Mesenchymal stem cell (in vitro differentiated cells and primary cell): ENCODE results near the gene E2F2.

Source experiments
- DNase-seq: peaks from one replicate; pipeline ENCODE4 v3.0.0-alpha.2; 2013
- H2AFZ ChIP-seq: one replicate; pipeline ENCODE4 v1.6.1; 2013; ENCODE audit warnings: low read depth, mild to moderate bottlenecking, control low read depth, inconsistent platforms, low read length, moderate library complexity
- H2AK5ac ChIP-seq: 2 replicates; pipeline ENCODE4 v1.6.1; 2013; ENCODE audit warnings: low read length, moderate library complexity, mild to moderate bottlenecking, inconsistent platforms; ENCODE audit not compliant: severe bottlenecking
- H2BK120ac ChIP-seq: one replicate; pipeline ENCODE4 v1.6.1; 2013; ENCODE audit warnings: low read depth, mild to moderate bottlenecking, inconsistent platforms, low read length, moderate library complexity
- H2BK12ac ChIP-seq, 2 experiments: one replicate each; pipeline ENCODE4 v1.6.1; 2013; ENCODE audit warnings: inconsistent platforms in 2 of 2, low read length in 2 of 2, mild to moderate bottlenecking in 2 of 2, moderate library complexity in 2 of 2, control low read depth in 1 of 2
- H2BK15ac ChIP-seq: one replicate; pipeline ENCODE4 v1.6.1; 2013; ENCODE audit warnings: mild to moderate bottlenecking, low read depth, inconsistent platforms; ENCODE audit not compliant: poor library complexity, severe bottlenecking
- H2BK5ac ChIP-seq: 2 replicates; pipeline ENCODE4 v1.6.1; 2013; ENCODE audit warnings: low read depth, mild to moderate bottlenecking, low read length, control low read depth, inconsistent platforms; ENCODE audit not compliant: poor library complexity, severe bottlenecking
- H3K14ac ChIP-seq, 2 experiments: one replicate each; pipeline ENCODE4 v1.6.1; 2013; ENCODE audit warnings: inconsistent platforms in 2 of 2, low read length in 2 of 2, control low read depth in 1 of 2, mild to moderate bottlenecking in 1 of 2, moderate library complexity in 1 of 2
- H3K18ac ChIP-seq, 2 experiments: one replicate each; pipeline ENCODE4 v1.6.1; 2013; ENCODE audit warnings: inconsistent platforms in 2 of 2, low read length in 2 of 2, control low read depth in 1 of 2, low read depth in 1 of 2, mild to moderate bottlenecking in 1 of 2
- H3K23ac ChIP-seq, 2 experiments: one replicate each; pipeline ENCODE4 v1.6.1; 2013; ENCODE audit warnings: inconsistent platforms in 2 of 2, low read length in 2 of 2, mild to moderate bottlenecking in 2 of 2, moderate library complexity in 2 of 2, control low read depth in 1 of 2
- H3K27ac ChIP-seq: 2 replicates; pipeline ENCODE4 v1.5.1; 2013; ENCODE audit warnings: mild to moderate bottlenecking, moderate library complexity, low read length, control low read depth, inconsistent platforms; ENCODE audit not compliant: poor library complexity, severe bottlenecking
- H3K27me3 ChIP-seq, 2 experiments: 2 replicates each; pipeline versions ENCODE4 v1.6.1 to v1.7.0; 2013; ENCODE audit warnings: low read length in 2 of 2, mild to moderate bottlenecking in 2 of 2, moderate library complexity in 2 of 2, control low read depth in 1 of 2, inconsistent platforms in 1 of 2; ENCODE audit not compliant: control insufficient read depth in 1 of 2, insufficient read depth in 1 of 2
- H3K36me3 ChIP-seq, 2 experiments: 2 replicates each; pipeline versions ENCODE4 v1.6.1 to v1.7.0; 2013; ENCODE audit warnings: low read length in 2 of 2, control low read depth in 1 of 2, inconsistent platforms in 1 of 2, low read depth in 1 of 2, mild to moderate bottlenecking in 1 of 2; ENCODE audit not compliant: insufficient read depth in 2 of 2, control insufficient read depth in 1 of 2
- H3K4ac ChIP-seq, 2 experiments: one replicate each; pipeline ENCODE4 v1.6.1; 2013; ENCODE audit warnings: inconsistent platforms in 2 of 2, low read length in 2 of 2, mild to moderate bottlenecking in 2 of 2, moderate library complexity in 2 of 2, control low read depth in 1 of 2, low read depth in 1 of 2
- H3K4me1 ChIP-seq: 2 replicates; pipeline ENCODE4 v1.6.1; 2013; ENCODE audit warnings: low read depth, low read length, control low read depth; ENCODE audit not compliant: control insufficient read depth, insufficient read depth
- H3K4me2 ChIP-seq: 2 replicates; pipeline ENCODE4 v1.6.1; 2013; ENCODE audit warnings: low read length, mild to moderate bottlenecking, inconsistent platforms; ENCODE audit not compliant: poor library complexity, severe bottlenecking
- H3K4me3 ChIP-seq, 2 experiments: 2 replicates each; pipeline versions ENCODE4 v1.5.1 to v1.7.0; 2013; ENCODE audit warnings: low read length in 2 of 2, mild to moderate bottlenecking in 2 of 2, control low read depth in 1 of 2, low read depth in 1 of 2; ENCODE audit not compliant: insufficient read depth in 1 of 2
- H3K79me1 ChIP-seq: replicated peaks from 2 replicates; pipeline ENCODE4 v1.6.1; 2013; ENCODE audit warnings: mild to moderate bottlenecking, control low read depth, low read length, inconsistent platforms; ENCODE audit not compliant: poor library complexity, severe bottlenecking
- H3K9ac ChIP-seq: 2 replicates; pipeline ENCODE4 v1.7.0; 2013; ENCODE audit warnings: mild to moderate bottlenecking, low read length, moderate library complexity
- H3K9me3 ChIP-seq: 2 replicates; pipeline ENCODE4 v1.7.0; 2013; ENCODE audit warnings: mild to moderate bottlenecking, low read length; ENCODE audit not compliant: control insufficient read depth
- H4K8ac ChIP-seq: one replicate; pipeline ENCODE4 v1.6.1; 2013; ENCODE audit warnings: inconsistent platforms, mild to moderate bottlenecking, low read length, moderate library complexity
- H4K91ac ChIP-seq: one replicate; pipeline ENCODE4 v1.6.1; 2013; ENCODE audit warnings: mild to moderate bottlenecking, low read length, inconsistent platforms
- WGBS: methylation state at CpG from one replicate; pipeline ENCODE4 v1.1.7; 2013; ENCODE audit warnings: mixed read lengths; 5-methylcytosine and 5-hydroxymethylcytosine counted together

Gene E2F2

GRCh38 chr1:23546897-23547584, 16.0 kb upstream of the E2F2 start:
- H3K4me1 ChIP-seq: peaks cover 1% of the 10 kb centered on the region
- H2BK5ac ChIP-seq: no peak overlapping the region
- H4K91ac ChIP-seq: no peak overlapping the region
- H3K14ac ChIP-seq: no peak overlapping the region
- no peaks in the 10 kb centered on the region for H3K36me3 ChIP-seq
- H4K8ac ChIP-seq: no peak overlapping the region
- H2BK15ac ChIP-seq: no peak overlapping the region
- H3K4ac ChIP-seq: peak overlapping the region in 1 of 2 experiments; percentile 69
- H3K23ac ChIP-seq: no peak overlapping the region
- H3K4me2 ChIP-seq: no peak overlapping the region
- H2AK5ac ChIP-seq: no peak overlapping the region
- DNase-seq: peak; percentile 37
- H3K27me3 ChIP-seq: peaks cover 0 to 13% of the 10 kb centered on the region in 2 experiments
- H3K27ac ChIP-seq: no peak overlapping the region
- no peak overlapping the region for H3K4me3 ChIP-seq
- H3K79me1 ChIP-seq: no peaks in the 10 kb centered on the region
- no peak overlapping the region for H2AFZ ChIP-seq
- H2BK12ac ChIP-seq: peak overlapping the region; percentile 57 to 70
- peak overlapping the region; percentile 0 for H2BK120ac ChIP-seq
- 88% methylated on average over 5 of the region's 8 CpGs for WGBS
- peak overlapping the region in 1 of 2 experiments; percentile 30 for H3K18ac ChIP-seq
- no peaks in the 10 kb centered on the region for H3K9me3 ChIP-seq
- H3K9ac ChIP-seq: no peak overlapping the region

- peak overlapping the region; percentile 30 for H2BK15ac ChIP-seq
- peaks cover 1% of the 10 kb centered on the region for H3K4me1 ChIP-seq
- H2AK5ac ChIP-seq: no peak overlapping the region
- no peaks in the 10 kb centered on the region for H3K79me1 ChIP-seq
- no peak overlapping the region for H3K9ac ChIP-seq
- H3K14ac ChIP-seq: no peak overlapping the region
- no peak overlapping the region for H2AFZ ChIP-seq
- no peak overlapping the region for H3K4ac ChIP-seq
- H3K9me3 ChIP-seq: no peaks in the 10 kb centered on the region
- peaks cover 0 to 5% of the 10 kb centered on the region in 2 experiments for H3K27me3 ChIP-seq
- DNase-seq: no peak
- no peaks in the 10 kb centered on the region for H3K36me3 ChIP-seq
- WGBS: 95% methylated on average over 9 of the region's 9 CpGs
- no peak overlapping the region for H3K27ac ChIP-seq
- peak overlapping the region in 1 of 2 experiments; percentile 34 for H3K18ac ChIP-seq
- no peak overlapping the region for H4K8ac ChIP-seq
- H3K23ac ChIP-seq: no peak overlapping the region
- H2BK5ac ChIP-seq: no peak overlapping the region
- no peak overlapping the region for H2BK120ac ChIP-seq
- H4K91ac ChIP-seq: no peak overlapping the region
- no peak overlapping the region for H2BK12ac ChIP-seq
- H3K4me3 ChIP-seq: no peak overlapping the region
- H3K4me2 ChIP-seq: no peak overlapping the region
Measured at GRCh38 chr1:23545851-23546250, 14.8 kb upstream of the E2F2 start.

DNA sequence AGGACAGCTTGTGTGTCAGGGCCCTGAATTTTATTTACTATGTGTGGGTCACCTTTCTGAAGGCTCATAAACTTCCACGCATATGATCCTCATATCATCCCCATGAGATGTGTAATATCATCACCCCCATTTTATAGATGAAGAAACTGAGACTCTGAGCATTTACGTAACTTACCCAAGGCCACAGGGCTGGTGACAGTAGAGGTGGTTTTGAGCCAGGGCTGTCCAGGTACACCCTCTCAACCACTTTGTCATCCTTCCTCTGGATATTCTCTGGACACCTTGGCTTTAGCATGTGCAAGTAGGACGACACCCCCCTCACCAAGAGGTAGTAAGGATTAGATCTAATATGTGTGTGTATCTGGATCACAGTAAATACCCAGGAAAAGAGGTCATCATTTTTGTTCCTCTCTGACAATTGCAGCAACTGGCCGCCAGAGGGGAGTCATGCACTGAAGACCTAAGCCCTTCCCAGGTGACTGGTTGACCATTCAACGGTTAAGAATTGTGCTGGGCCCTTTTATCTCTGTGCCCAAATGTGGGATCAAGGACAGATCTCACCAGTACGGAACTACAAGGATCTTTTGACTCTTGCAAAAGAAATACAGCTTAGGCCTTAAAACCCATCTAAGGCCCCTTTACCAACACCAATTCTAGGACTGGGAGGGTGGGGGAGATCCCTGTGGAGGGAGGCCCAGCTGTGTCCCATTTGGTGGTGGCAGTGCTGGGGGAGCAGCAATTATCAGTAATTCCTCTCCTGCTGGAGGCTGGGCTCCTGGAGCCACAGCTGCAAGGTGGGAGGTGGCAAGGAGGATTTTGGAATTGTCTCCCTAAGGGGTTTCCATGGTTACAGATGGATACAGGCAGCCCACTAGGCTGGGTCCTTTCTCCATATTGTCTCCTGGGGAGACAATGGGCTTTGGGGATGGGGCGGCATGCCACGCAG, 13.7 kb upstream of the E2F2 start:
- Histone ChIP-seq H3K9ac (peak overlapping the region; percentile 46), H2AFZ (no peak overlapping the region), H3K14ac (no peak overlapping the region), H2BK15ac (no peak overlapping the region), H4K8ac (peak overlapping the region; percentile 72), H3K9me3 (no peaks in the 10 kb centered on the region), H2BK12ac (peak overlapping the region in 1 of 2 experiments; percentile 86), H3K4ac (no peak overlapping the region), H3K4me3 (no peak overlapping the region), H3K36me3 (no peaks in the 10 kb centered on the region), H3K23ac (no peak overlapping the region), H4K91ac (peak overlapping the region; percentile 49), H3K27ac (no peak overlapping the region), H3K27me3 (no peaks in the 10 kb centered on the region), H3K18ac (peak overlapping the region in 1 of 2 experiments; percentile 56), H3K4me1 (peaks cover 3% of the 10 kb centered on the region), H2BK5ac (no peak overlapping the region), H2BK120ac (no peak overlapping the region), H3K4me2 (no peak overlapping the region), H2AK5ac (no peak overlapping the region), H3K79me1 (no peaks in the 10 kb centered on the region)
- WGBS: 57% methylated on average over 6 of the region's 8 CpGs
- DNase-seq: peak; percentile 85
